SJSA1 (cell line): ENCODE results near the gene MVB12A. TPM values are rescaled to one million over a fixed set of nuclear protein-coding genes. Genes with fewer than 3 reads are reported as not detected.

Experiments
- DNase-seq, 2 experiments: peaks; one replicate each; pipeline ENCODE4 v3.0.0-alpha.2; 2015 to 2020; ENCODE audit warnings: low spot score in 2 of 2, low read depth in 1 of 2
- H3K27ac ChIP-seq: fragments of 250-450 bp; sonication (Bioruptor Pico); 2 replicates; pipeline ENCODE4 v1.5.1; 2020; ENCODE audit warnings: mild to moderate bottlenecking, moderate library complexity
- H3K27me3 ChIP-seq: fragments of 250-450 bp; sonication (Bioruptor Pico); replicated peaks from 2 replicates; pipeline ENCODE4 v1.5.1; 2020; ENCODE audit warnings: mild to moderate bottlenecking, moderate library complexity
- H3K36me3 ChIP-seq: fragments of 250-450 bp; sonication (Bioruptor Pico); 2 replicates; pipeline ENCODE4 v1.5.1; 2020; ENCODE audit warnings: mild to moderate bottlenecking
- H3K4me1 ChIP-seq: fragments of 250-450 bp; sonication (Bioruptor Pico); replicated peaks from 2 replicates; pipeline ENCODE4 v1.6.1; 2021; ENCODE audit warnings: mild to moderate bottlenecking
- H3K4me3 ChIP-seq: fragments of 250-450 bp; sonication (Bioruptor Pico); 2 replicates; pipeline ENCODE4 v1.5.1; 2020; ENCODE audit warnings: mild to moderate bottlenecking
- H3K9me3 ChIP-seq: fragments of 250-450 bp; sonication (Bioruptor Pico); replicated peaks from 2 replicates; pipeline ENCODE4 v1.5.1; 2020; ENCODE audit warnings: mild to moderate bottlenecking
- total RNA-seq: library from RNA; depleted of rRNA; stranded (reverse); fragments of >200 nt; shearing (Covaris generic); gene quantifications from 2 replicates; pipeline ENCODE4 v1.2.3, GENCODE V29; 2014

The MVB12A gene
- total RNA-seq, 1 experiment from 2014 or later, result 67.9 TPM

DNA sequence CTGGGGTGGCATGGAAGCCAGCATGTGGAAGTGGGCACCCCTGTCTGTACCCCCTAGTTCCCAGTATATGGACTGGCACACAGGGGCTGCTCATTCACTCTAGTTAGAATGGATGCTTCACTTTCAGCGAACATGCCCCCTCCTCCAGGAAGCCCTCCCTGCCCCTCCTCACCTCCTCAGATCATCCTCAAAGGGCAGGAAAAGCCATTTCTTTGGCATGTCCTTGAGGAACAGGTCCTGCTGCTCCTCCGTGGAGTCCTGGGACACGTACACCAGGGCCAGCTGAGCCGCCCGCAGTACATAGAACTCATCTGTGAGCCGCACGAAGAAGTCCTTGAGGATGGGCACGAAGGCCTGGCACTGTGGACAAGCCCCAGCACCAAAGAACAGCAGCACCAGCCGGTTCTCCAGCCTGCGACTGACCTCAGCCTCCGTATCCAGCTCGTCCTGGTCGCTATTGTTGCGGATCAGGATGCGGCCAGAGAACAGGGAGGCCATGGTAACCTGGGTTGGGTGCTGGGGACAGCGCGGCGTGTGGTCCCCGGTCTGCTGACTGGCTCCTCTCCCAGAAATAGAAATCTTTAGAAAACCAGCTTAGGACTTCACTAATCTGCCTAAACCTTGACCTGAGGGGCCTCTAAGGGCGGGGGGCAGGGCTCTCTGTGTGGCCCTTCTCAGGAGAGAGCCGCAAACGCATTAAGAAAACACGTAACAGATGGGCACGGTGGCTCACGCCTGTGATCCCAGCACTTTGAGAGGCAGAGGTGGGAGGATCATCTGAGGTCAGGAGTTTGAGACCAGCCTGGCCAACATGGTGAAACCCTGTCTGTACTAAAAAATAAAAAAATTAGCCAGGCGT lies 40.8 kb downstream of the MVB12A start, which contains the start of gene NXNL1:
Gene NXNL1 (minus strand): TSS at position 555 of the 859 bp plus-strand sequence. CDS start 57 bp downstream, at position 498.
- H3K36me3 ChIP-seq, result no peaks in the 10 kb centered on the region
- no peak for DNase-seq

DNA sequence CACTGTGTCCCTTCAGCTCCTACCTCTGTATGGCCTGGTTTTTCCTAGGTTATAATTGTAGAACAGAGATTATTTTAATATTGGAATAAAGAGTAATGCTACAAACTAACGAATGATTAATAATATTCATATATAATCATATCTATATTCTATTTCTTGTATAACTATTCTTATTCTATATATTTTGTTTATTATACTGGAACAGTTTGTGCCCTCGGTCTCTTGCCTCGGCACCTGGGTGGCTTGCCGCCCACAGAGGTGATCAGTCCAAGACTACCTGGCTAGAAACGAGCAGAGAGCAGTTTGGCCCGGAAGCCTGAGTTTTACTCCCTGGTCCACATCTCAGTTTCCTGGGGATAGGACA lies 46.6 kb downstream of the MVB12A start:
- DNase-seq, result no peak
- no peaks in the 10 kb centered on the region for H3K9me3 ChIP-seq
- H3K4me1 ChIP-seq, result peaks cover 16% of the 10 kb centered on the region
- H3K36me3 ChIP-seq, result no peaks in the 10 kb centered on the region
- no peaks in the 10 kb centered on the region for H3K27me3 ChIP-seq
- H3K27ac ChIP-seq, result no peak overlapping the region
- no peak overlapping the region for H3K4me3 ChIP-seq

More for the DNA sequence above, 40.8 kb downstream of the MVB12A start, which contains the start of gene NXNL1:
- Histone ChIP-seq H3K9me3 (no peaks in the 10 kb centered on the region), H3K27ac (no peak within 1 kb of the TSS), H3K4me3 (no peak within 1 kb of the TSS), H3K4me1 (peaks cover 4% of the 10 kb centered on the region; the same call in 1 of the 2 replicates), H3K27me3 (peaks cover 24% of the 10 kb centered on the region)

- DNase-seq, result peak in 1 of 2 experiments; percentile 26
- H3K27ac ChIP-seq, result no peak overlapping the region
- no peaks in the 10 kb centered on the region for H3K27me3 ChIP-seq
- H3K4me3 ChIP-seq, result no peak overlapping the region
- H3K36me3 ChIP-seq, result no peaks in the 10 kb centered on the region
- H3K9me3 ChIP-seq, result no peaks in the 10 kb centered on the region
- peaks cover 16% of the 10 kb centered on the region for H3K4me1 ChIP-seq
Measured at GRCh38 chr19:17467471-17468301, 47.8 kb downstream of the MVB12A start.

- no peak for DNase-seq
Measured at GRCh38 chr19:17468302-17469091, 48.6 kb downstream of the MVB12A start.

DNA sequence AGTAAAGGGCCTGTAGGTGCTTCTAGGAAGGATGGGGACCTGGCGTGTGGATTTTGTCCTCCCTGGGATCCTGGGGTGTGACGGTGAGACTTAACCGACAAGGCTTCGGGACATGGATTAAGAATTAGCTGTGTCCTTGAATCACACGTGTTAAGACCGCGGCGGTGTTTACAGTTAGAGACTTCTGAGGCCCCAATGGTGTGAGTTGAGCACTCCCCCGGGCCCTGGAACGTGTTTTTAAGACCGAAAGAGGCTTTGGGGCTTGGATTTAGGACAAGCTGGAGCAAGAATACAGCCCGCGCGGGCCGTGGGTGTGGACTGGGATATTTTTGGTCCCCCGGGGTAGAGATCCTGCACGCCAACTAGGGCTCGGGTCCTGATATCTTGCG lies 49.2 kb downstream of the MVB12A start:
- H3K36me3 ChIP-seq, result no peaks in the 10 kb centered on the region
- H3K27me3 ChIP-seq, result no peaks in the 10 kb centered on the region
- H3K4me1 ChIP-seq, result peaks cover 19% of the 10 kb centered on the region
- H3K9me3 ChIP-seq, result no peaks in the 10 kb centered on the region
- peak overlapping the region; percentile 76 for H3K4me3 ChIP-seq
- DNase-seq, result no peak
- H3K27ac ChIP-seq, result peak overlapping the region; percentile 57; the same call in 1 of the 2 replicates

More at GRCh38 chr19:17468302-17469091, 48.6 kb downstream of the MVB12A start:
- H3K27me3 ChIP-seq, result no peaks in the 10 kb centered on the region
- no peak overlapping the region for H3K27ac ChIP-seq
- peaks cover 19% of the 10 kb centered on the region for H3K4me1 ChIP-seq
- H3K36me3 ChIP-seq, result no peaks in the 10 kb centered on the region
- H3K4me3 ChIP-seq, result no peak overlapping the region
- H3K9me3 ChIP-seq, result no peaks in the 10 kb centered on the region

- Histone ChIP-seq H3K27me3 (no peaks in the 10 kb centered on the region), H3K9me3 (no peaks in the 10 kb centered on the region), H3K27ac (peak overlapping the region; percentile 57), H3K4me3 (peak overlapping the region; percentile 76), H3K36me3 (no peaks in the 10 kb centered on the region), H3K4me1 (peaks cover 19% of the 10 kb centered on the region)
- peak; percentile 65 to 95 for DNase-seq
Measured at GRCh38 chr19:17469481-17470067, 49.7 kb downstream of the MVB12A start.

- no peaks in the 10 kb centered on the region for H3K9me3 ChIP-seq
- no peaks in the 10 kb centered on the region for H3K36me3 ChIP-seq
- peak within 1 kb of the TSS; percentile 57 for H3K27ac ChIP-seq
- peak; percentile 98 to 99 for DNase-seq
- peaks cover 19% of the 10 kb centered on the region for H3K4me1 ChIP-seq
- H3K4me3 ChIP-seq, result peak within 1 kb of the TSS; percentile 76
- no peaks in the 10 kb centered on the region for H3K27me3 ChIP-seq
Measured at GRCh38 chr19:17470068-17470841, 50.4 kb downstream of the MVB12A start, which contains the start of gene SLC27A1. Gene SLC27A1, plus strand, starts transcription at chr19:17470524. Its CDS starts 17 bp downstream, at chr19:17470541.

- no peaks in the 10 kb centered on the region for H3K9me3 ChIP-seq
- peaks cover 25% of the 10 kb centered on the region for H3K4me1 ChIP-seq
- no peaks in the 10 kb centered on the region for H3K36me3 ChIP-seq
- no peak overlapping the region for H3K4me3 ChIP-seq
- DNase-seq, result no peak
- H3K27ac ChIP-seq, result no peak overlapping the region
- no peaks in the 10 kb centered on the region for H3K27me3 ChIP-seq
Measured at GRCh38 chr19:17471410-17472125, 51.7 kb downstream of the MVB12A start.

DNA sequence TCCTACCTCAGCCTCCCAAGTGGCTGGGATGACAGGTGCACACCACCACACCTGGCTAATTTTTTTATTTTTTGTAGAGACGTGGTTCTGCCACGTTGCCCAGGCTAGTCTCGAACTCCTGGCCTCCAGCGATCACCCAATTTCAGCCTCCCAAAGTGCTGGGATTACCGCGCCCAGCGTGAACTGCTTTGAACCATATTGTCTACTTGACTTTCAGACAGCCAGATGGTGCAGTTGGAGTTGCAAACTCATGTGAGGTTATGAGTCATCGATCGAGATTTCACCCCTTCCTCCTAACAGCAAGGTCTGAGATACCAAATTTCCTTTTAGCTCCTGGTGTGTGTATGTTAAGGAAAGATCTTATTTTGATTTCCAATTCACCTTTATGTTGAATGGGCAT lies 53.2 kb downstream of the MVB12A start:
- Histone ChIP-seq H3K36me3 (no peaks in the 10 kb centered on the region), H3K4me1 (peaks cover 17% of the 10 kb centered on the region), H3K4me3 (no peak overlapping the region), H3K27me3 (no peaks in the 10 kb centered on the region), H3K9me3 (no peaks in the 10 kb centered on the region), H3K27ac (no peak overlapping the region)
- DNase-seq, result no peak
